Stimulated activated CD4-positive, alpha-beta T cell treated with anti-CD3 and anti-CD28 coated beads, Interleukin-4, amount 100 ng/mL, for 4 hours (primary cell): ENCODE data around the gene LIN37.

Experiments used
- DNase-seq, 2 experiments: peaks; one replicate each; pipeline ENCODE4 v3.0.0-alpha.2; 2020

LIN37 gene

GRCh38 chr19:35736913-35737886 is 11.2 kb upstream of the LIN37 start:
- DNase-seq: no peak

- DNase-seq: no peak
Measured at GRCh38 chr19:35738021-35738886, 10.1 kb upstream of the LIN37 start.

- DNase-seq: no peak
Measured at GRCh38 chr19:35738887-35739229, 9.5 kb upstream of the LIN37 start.

GRCh38 chr19:35739275-35740107 is 8.9 kb upstream of the LIN37 start:
- DNase-seq: no peak

GRCh38 chr19:35740108-35740422 is 8.3 kb upstream of the LIN37 start:
- DNase-seq: no peak

DNA sequence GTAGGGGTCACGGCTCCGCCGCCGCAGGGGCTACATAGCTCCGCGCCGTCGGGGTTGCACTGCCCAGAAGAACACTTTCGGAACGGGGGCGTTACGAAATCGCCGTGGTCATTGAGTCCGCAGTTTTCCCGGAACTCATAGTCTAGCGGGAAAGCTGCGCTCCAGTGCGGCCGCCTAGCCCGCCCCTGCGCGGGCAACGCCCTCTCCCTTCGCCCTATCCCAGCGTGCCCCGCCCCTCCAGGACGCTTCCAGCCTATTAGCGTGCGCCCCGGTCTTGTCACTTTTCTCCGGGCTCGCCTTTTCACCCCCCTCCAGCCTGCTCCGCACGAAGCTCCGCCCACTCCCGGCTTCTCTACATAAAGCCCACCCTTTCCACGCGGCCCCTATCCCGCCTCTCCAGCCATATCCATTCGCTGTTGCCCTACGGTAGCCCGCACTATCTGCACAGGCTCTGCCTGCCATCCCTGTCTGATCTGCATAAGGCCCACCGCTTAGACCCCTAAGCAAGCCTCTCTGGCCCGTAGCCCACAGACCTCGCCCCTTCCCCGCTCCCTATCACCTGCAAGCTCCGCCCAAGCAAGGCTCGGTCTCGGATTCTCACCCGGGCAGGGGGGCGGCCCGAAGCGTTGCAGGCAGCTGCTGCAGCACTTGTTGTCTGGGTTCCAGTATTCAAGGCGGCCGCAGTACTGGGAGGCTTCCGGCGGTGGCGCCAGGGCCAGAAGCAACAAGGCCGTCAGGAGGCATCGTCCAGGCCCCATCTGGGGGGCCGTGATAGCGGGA is 7.8 kb upstream of the LIN37 start:
- DNase-seq: peak; percentile 93

GRCh38 chr19:35741203-35741515 is 7.2 kb upstream of the LIN37 start:
- no peak for DNase-seq

- peak; percentile 51 to 76 for DNase-seq
Measured at GRCh38 chr19:35742121-35742724, 6.2 kb upstream of the LIN37 start, which contains the start of gene IGFLR1. Gene IGFLR1, minus strand, starts transcription at chr19:35742452. Its CDS starts 1,272 bp downstream, at chr19:35741180.

DNA sequence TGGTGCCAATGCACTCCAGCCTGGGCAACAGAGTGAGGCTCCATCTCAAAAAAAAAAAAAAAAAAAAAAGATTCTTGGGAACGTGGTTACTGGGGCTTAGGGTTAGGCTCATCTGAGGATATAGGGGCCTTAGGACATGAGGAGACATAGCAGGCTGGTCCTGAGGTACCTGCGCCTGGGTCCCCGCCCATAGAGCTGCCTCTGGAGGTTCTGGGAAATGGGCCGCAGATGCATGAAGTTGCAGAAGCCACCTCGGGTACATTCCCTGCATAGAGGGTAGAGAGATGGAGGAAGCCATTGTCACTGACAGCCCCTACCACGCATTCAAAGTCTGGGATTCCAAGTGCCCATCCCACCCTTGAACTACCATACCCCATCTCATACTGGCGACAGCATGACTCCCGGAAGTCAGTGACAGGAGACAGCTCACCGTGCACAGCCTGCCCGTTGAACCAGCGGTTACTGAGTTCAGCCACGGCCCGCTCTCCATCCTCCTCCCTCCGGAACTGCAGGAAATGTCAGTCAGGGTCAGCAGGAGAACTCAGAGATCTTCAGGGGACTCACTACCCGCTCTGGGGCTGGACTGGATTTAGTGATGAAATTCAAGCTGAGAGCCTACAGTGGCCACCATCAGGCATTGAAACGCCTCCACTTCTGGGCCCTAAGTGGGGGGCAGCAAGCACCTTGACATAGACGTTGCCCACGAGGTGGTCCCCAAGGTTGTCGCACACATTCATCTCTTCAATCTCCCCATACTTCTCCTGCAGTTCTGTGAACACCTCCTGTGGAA is 4.5 kb upstream of the LIN37 start:
- DNase-seq: no peak

DNA sequence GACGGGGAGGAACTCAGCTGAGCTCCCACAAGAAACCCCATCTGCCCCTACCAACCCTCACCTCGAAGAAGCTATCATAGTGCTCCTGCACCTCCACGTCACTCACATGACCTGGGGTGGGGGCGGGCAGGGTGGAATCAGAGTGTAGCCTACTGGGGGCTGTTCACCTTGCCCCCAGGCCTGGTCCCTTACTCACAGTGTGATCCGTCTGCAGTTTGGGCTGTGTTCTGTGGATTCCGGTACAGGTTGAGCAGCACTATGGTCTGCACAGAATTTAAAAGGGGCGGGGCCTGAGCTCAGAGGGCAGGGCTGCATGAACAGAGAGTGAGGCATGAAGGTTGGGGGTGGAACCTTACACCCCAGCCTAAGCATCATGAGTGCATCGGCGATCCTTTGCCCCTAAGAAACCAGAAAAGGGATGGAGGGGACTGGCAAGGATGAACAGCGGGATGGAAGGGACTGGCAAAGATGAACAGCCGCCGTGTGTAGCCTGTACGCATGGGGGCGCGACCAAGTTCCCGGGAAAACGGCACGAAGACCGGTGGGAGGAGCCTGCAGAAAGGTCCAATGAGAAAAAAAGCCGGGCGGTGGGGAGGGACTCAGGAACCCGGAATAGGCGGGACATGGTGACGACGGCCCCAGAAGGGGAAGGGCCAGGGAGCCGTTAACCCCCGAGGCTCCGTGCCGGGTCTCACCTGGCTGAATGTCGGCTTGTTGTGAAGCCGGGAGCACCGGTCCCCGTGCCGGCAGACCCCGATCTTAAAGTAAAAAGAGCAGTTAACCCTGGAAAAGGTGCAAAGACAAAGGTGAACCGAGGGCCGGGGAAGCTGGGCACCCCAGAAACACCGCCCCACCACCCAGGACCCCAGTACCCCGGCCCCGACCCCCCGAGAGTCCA is 3.7 kb upstream of the LIN37 start:
- DNase-seq: peak; percentile 85 to 94

GRCh38 chr19:35745328-35746086 is 2.9 kb upstream of the LIN37 start, which contains the start of the genes PSENEN and U2AF1L4:
Gene PSENEN, plus strand, starts transcription at chr19:35745651. Its CDS starts 280 bp downstream, at chr19:35745931.
Gene U2AF1L4, minus strand, starts transcription at chr19:35745418. Its CDS starts 27 bp downstream, at chr19:35745391.
- peak; percentile 86 to 98 for DNase-seq

DNA sequence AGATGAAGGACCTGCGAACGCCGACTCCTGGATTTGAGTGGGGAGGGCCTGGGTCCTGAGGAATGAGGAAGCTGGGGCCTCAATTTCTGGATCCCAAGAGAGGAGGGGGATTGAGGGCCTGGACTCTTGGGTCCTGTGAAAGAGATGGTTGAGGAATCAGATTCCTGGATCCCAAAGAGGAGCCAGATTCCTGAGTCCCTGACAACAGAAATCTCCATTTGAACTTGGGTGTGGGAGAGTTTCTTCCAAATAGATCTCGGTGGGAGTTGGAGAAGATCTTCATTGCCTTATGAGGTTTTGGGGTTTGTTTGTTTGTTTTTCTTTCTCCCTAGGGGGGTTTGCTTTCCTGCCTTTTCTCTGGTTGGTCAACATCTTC is 2.3 kb upstream of the LIN37 start:
- no peak for DNase-seq

GRCh38 chr19:35746531-35746930 is 1.8 kb upstream of the LIN37 start:
- DNase-seq: no peak

GRCh38 chr19:35750167-35750566 is 1.8 kb downstream of the LIN37 start:
- no peak for DNase-seq

GRCh38 chr19:35751839-35752745 is 3.7 kb downstream of the LIN37 start:
- no peak for DNase-seq

- DNase-seq: no peak
Measured at GRCh38 chr19:35752746-35753350, 4.5 kb downstream of the LIN37 start.

DNA sequence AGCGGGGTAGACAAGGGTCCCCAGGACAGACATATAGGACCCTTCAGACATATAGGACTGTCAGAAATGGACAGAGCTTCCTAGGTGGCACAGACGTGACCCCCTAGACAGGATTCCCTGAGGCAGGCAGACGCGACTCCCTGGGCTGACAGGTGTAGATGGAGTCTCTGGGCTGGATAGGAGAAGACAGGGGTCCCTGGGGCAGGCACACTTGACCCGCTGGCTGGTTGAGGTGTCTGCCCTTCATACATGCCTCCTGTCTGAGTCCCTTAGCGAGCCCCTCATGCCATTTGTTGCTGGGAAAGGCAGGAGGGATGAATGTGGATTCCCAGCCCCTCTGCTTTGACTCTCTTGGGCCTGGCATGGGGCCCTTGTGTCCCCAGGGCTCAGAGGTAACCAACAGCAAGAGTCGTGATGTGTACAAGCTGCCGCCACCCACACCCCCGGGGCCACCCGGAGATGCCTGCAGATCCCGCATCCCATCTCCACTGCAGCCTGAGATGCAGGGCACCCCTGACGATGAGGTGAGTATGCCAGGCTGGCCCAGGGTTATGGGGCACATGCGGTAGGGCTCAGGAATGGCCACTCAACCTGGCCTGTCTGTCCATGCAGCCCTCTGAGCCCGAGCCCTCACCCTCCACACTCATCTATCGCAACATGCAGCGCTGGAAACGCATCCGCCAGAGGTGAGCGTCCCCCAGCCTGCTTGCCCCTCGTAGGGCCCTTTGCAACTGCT is 5.4 kb downstream of the LIN37 start:
- DNase-seq: no peak
